Hepatocyte (in vitro differentiated cells): ENCODE results near the gene TTN. TPM values are rescaled to one million over a fixed set of nuclear protein-coding genes. Genes with fewer than 3 reads are reported as not detected.

Source experiments
- DNase-seq: peaks from one replicate; pipeline ENCODE4 v3.0.0-alpha.2; 2016; ENCODE audit warnings: low spot score
- H2AFZ ChIP-seq: fragments of 200-600 bp; sonication (generic); 2 replicates; pipeline ENCODE4 v1.6.0; 2016; ENCODE audit warnings: antibody characterized with exemption, mild to moderate bottlenecking
- H3K27ac ChIP-seq: fragments of 200-600 bp; sonication (generic); 2 replicates; pipeline ENCODE4 v1.5.1; 2016; ENCODE audit warnings: mild to moderate bottlenecking
- H3K27me3 ChIP-seq: fragments of 200-600 bp; sonication (generic); 2 replicates; pipeline ENCODE4 v1.6.1; 2016
- H3K36me3 ChIP-seq: fragments of 200-600 bp; sonication (generic); replicated peaks from 2 replicates; pipeline ENCODE4 v1.5.1; 2016; ENCODE audit warnings: low read depth; ENCODE audit not compliant: insufficient read depth
- H3K4me1 ChIP-seq: fragments of 200-600 bp; sonication (generic); 2 replicates; pipeline ENCODE4 v1.5.1; 2016; ENCODE audit warnings: mild to moderate bottlenecking, moderate library complexity; ENCODE audit not compliant: insufficient read depth
- H3K4me2 ChIP-seq: fragments of 200-600 bp; sonication (generic); 2 replicates; pipeline ENCODE4 v1.6.0; 2016
- H3K4me3 ChIP-seq: fragments of 200-600 bp; sonication (generic); 2 replicates; pipeline ENCODE4 v1.5.1; 2016; ENCODE audit warnings: mild to moderate bottlenecking
- H3K79me2 ChIP-seq: fragments of 200-600 bp; sonication (generic); 2 replicates; pipeline ENCODE4 v1.6.0; 2017; ENCODE audit warnings: mild to moderate bottlenecking
- H3K9me2 ChIP-seq: fragments of 200-600 bp; sonication (generic); replicated peaks from 2 replicates; pipeline ENCODE4 v1.6.0; 2017; ENCODE audit warnings: mild to moderate bottlenecking; ENCODE audit not compliant: insufficient read depth
- H3K9me3 ChIP-seq: fragments of 200-600 bp; sonication (generic); 2 replicates; pipeline ENCODE4 v1.5.1; 2016; ENCODE audit warnings: low read depth, mild to moderate bottlenecking
- H4K20me1 ChIP-seq: fragments of 200-600 bp; sonication (generic); 2 replicates; pipeline ENCODE4 v1.6.0; 2016; ENCODE audit warnings: mild to moderate bottlenecking; ENCODE audit not compliant: insufficient read depth, poor library complexity, severe bottlenecking
- CTCF ChIP-seq: fragments of 200-600 bp; sonication (generic); IDR thresholded peaks from 2 replicates; pipeline ENCODE4 v1.5.1; 2016; ENCODE audit warnings: antibody characterized with exemption, mild to moderate bottlenecking; ENCODE audit not compliant: poor library complexity
- EZH2 ChIP-seq: fragments of 200-600 bp; sonication (generic); IDR thresholded peaks from 2 replicates; pipeline ENCODE4 v1.6.1; 2016; ENCODE audit warnings: antibody characterized with exemption, mild to moderate bottlenecking, borderline replicate concordance
- EZH2phosphoT487 ChIP-seq: fragments of 200-600 bp; sonication (generic); IDR thresholded peaks from one replicate; pipeline ENCODE4 v1.6.1; 2018; ENCODE audit warnings: antibody characterized with exemption, mild to moderate bottlenecking, low read depth, moderate library complexity; ENCODE audit not compliant: unreplicated experiment, severe bottlenecking
- WGBS: methylation state at CpG from one replicate; pipeline ENCODE4 v1.1.6; 2016; ENCODE audit warnings: low lambda C conversion rate; ENCODE audit errors: missing lambda C conversion rate; 5-methylcytosine and 5-hydroxymethylcytosine counted together
- polyA plus RNA-seq: library from polyadenylated mRNA; unstranded; fragments of >200 nt; fragmentation: Nextera tagmentation; extraction: Ambion mirVana; gene quantifications from 2 replicates; pipeline ENCODE4 v1.2.1, GENCODE V29; 2016
- total RNA-seq: library from RNA; depleted of rRNA; stranded (reverse); fragments of >200 nt; gene quantifications from 2 replicates; pipeline ENCODE4 v1.2.3, GENCODE V29; 2014

The TTN gene
- total and polyA plus RNA-seq, 2 experiments from 2014 or later: 5.4 to 6.4 TPM

GRCh38 chr2:178692845-178693244, 114.4 kb downstream of the TTN start:
- H3K9me3 ChIP-seq: no peaks in the 10 kb centered on the region
- no peaks in the 10 kb centered on the region for H3K36me3 ChIP-seq
- no peak overlapping the region for H3K4me2 ChIP-seq
- DNase-seq: no peak
- H3K4me1 ChIP-seq: no peaks in the 10 kb centered on the region
- no peaks in the 10 kb centered on the region for H3K79me2 ChIP-seq
- no peaks in the 10 kb centered on the region for H4K20me1 ChIP-seq
- WGBS: 87% methylated on average over 2 of the region's 2 CpGs
- no peak overlapping the region for H2AFZ ChIP-seq
- no peak overlapping the region for H3K27ac ChIP-seq
- TF ChIP-seq EZH2: no peak
- no peak for TF ChIP-seq EZH2phosphoT487
- TF ChIP-seq CTCF: no peak
- no peaks in the 10 kb centered on the region for H3K27me3 ChIP-seq
- no peaks in the 10 kb centered on the region for H3K9me2 ChIP-seq
- no peak overlapping the region for H3K4me3 ChIP-seq

GRCh38 chr2:178689808-178690207, 117.4 kb downstream of the TTN start:
- Histone ChIP-seq H3K4me2 (no peak overlapping the region), H2AFZ (no peak overlapping the region), H3K9me3 (no peaks in the 10 kb centered on the region), H3K27me3 (no peaks in the 10 kb centered on the region), H3K36me3 (peaks cover 3% of the 10 kb centered on the region), H3K9me2 (no peaks in the 10 kb centered on the region), H3K27ac (no peak overlapping the region), H3K4me3 (no peak overlapping the region), H3K4me1 (no peaks in the 10 kb centered on the region), H3K79me2 (no peaks in the 10 kb centered on the region), H4K20me1 (no peaks in the 10 kb centered on the region)
- 96% methylated on average over 1 of the region's 1 CpG for WGBS
- TF ChIP-seq EZH2phosphoT487: no peak
- TF ChIP-seq CTCF: no peak
- TF ChIP-seq EZH2: no peak
- no peak for DNase-seq

- no peak overlapping the region for H2AFZ ChIP-seq
- no peak overlapping the region for H3K4me3 ChIP-seq
- H3K79me2 ChIP-seq: no peaks in the 10 kb centered on the region
- no peaks in the 10 kb centered on the region for H3K9me3 ChIP-seq
- no peaks in the 10 kb centered on the region for H3K4me1 ChIP-seq
- no peak overlapping the region for H3K27ac ChIP-seq
- no peak overlapping the region for H3K4me2 ChIP-seq
- TF ChIP-seq EZH2: no peak
- no peak for TF ChIP-seq EZH2phosphoT487
- TF ChIP-seq CTCF: no peak
- H3K9me2 ChIP-seq: no peaks in the 10 kb centered on the region
- H3K36me3 ChIP-seq: peaks cover 3% of the 10 kb centered on the region
- DNase-seq: no peak
- no peaks in the 10 kb centered on the region for H4K20me1 ChIP-seq
- H3K27me3 ChIP-seq: no peaks in the 10 kb centered on the region
- WGBS: 79% methylated on average over 1 of the region's 1 CpG
Observed at GRCh38 chr2:178683877-178684276, 123.3 kb downstream of the TTN start.

GRCh38 chr2:178681081-178681480, 126.1 kb downstream of the TTN start:
- Histone ChIP-seq H3K4me2 (no peak overlapping the region), H2AFZ (no peak overlapping the region), H3K9me3 (no peaks in the 10 kb centered on the region), H4K20me1 (no peaks in the 10 kb centered on the region), H3K9me2 (no peaks in the 10 kb centered on the region), H3K4me3 (no peak overlapping the region), H3K36me3 (peaks cover 3% of the 10 kb centered on the region), H3K4me1 (no peaks in the 10 kb centered on the region), H3K27me3 (no peaks in the 10 kb centered on the region), H3K27ac (no peak overlapping the region), H3K79me2 (no peaks in the 10 kb centered on the region)
- DNase-seq: no peak
- TF ChIP-seq EZH2phosphoT487 (no peak), CTCF (no peak), EZH2 (no peak)
- 80% methylated on average over 4 of the region's 4 CpGs for WGBS
